Measurements from ENCODE around the gene NPR2.

The NPR2 gene

GRCh38 chr9:35822926-35823325, 31.5 kb downstream of the NPR2 start:
- Histone ChIP-seq H4K20me1 (ENCODE audit: low read depth, low read length) (no peaks in the 10 kb centered on the region), H3K4me2 (ENCODE audit: low read depth, low read length, poor library complexity, severe bottlenecking) (no peak overlapping the region), H3K27me3 (ENCODE audit: low read length) (no peaks in the 10 kb centered on the region), H2AFZ (ENCODE audit: low read depth, low read length, severe bottlenecking) (no peak overlapping the region), H3K36me3 (ENCODE audit: low read length) (no peaks in the 10 kb centered on the region), H3F3A (ENCODE audit: insufficient read depth) (no peaks in the 10 kb centered on the region), H3K9ac (ENCODE audit: low read length) (no peak overlapping the region), H3K27ac (ENCODE audit: low read depth, low read length) (no peak overlapping the region), H3K79me2 (ENCODE audit: insufficient read depth, low read length) (no peaks in the 10 kb centered on the region), H3K4me3 (ENCODE audit: insufficient read depth, low read length, poor library complexity, severe bottlenecking) (no peak overlapping the region), H3K9me3 (ENCODE audit: insufficient read depth, low read length) (no peaks in the 10 kb centered on the region), H3K9me2 (replicated peaks; ENCODE audit: insufficient read depth, low read length) (no peaks in the 10 kb centered on the region)
- TF ChIP-seq CTCF (IDR thresholded peaks at IDR 0.05; ENCODE audit: insufficient read depth, low read length, poor library complexity, severe bottlenecking) (no peak), EZH2phosphoT487 (conservative IDR thresholded peaks at IDR 0.05; ENCODE audit: low read length) (no peak)

GRCh38 chr9:35826071-35826701, 34.8 kb downstream of the NPR2 start:
- no peak for TF ChIP-seq EZH2phosphoT487 (conservative IDR thresholded peaks at IDR 0.05; ENCODE audit: low read length)
- TF ChIP-seq CTCF (IDR thresholded peaks at IDR 0.05; ENCODE audit: insufficient read depth, low read length, poor library complexity, severe bottlenecking), result peak; percentile 97
- H3K27me3 ChIP-seq (ENCODE audit: low read length), result no peaks in the 10 kb centered on the region
- H4K20me1 ChIP-seq (ENCODE audit: low read depth, low read length), result no peaks in the 10 kb centered on the region
- no peak overlapping the region for H3K27ac ChIP-seq (ENCODE audit: low read depth, low read length)
- no peaks in the 10 kb centered on the region for H3F3A ChIP-seq (ENCODE audit: insufficient read depth)
- H3K36me3 ChIP-seq (ENCODE audit: low read length), result no peaks in the 10 kb centered on the region
- no peak overlapping the region for H3K4me3 ChIP-seq (ENCODE audit: insufficient read depth, low read length, poor library complexity, severe bottlenecking)
- no peaks in the 10 kb centered on the region for H3K9me3 ChIP-seq (ENCODE audit: insufficient read depth, low read length)
- H3K9ac ChIP-seq (ENCODE audit: low read length), result no peak overlapping the region
- H3K79me2 ChIP-seq (ENCODE audit: insufficient read depth, low read length), result no peaks in the 10 kb centered on the region
- no peak overlapping the region for H3K4me2 ChIP-seq (ENCODE audit: low read depth, low read length, poor library complexity, severe bottlenecking)
- no peaks in the 10 kb centered on the region for H3K9me2 ChIP-seq (replicated peaks; ENCODE audit: insufficient read depth, low read length)
- H2AFZ ChIP-seq (ENCODE audit: low read depth, low read length, severe bottlenecking), result peak overlapping the region; percentile 11

- TF ChIP-seq EZH2phosphoT487 (conservative IDR thresholded peaks at IDR 0.05; ENCODE audit: low read length) (no peak), CTCF (IDR thresholded peaks at IDR 0.05; ENCODE audit: insufficient read depth, low read length, poor library complexity, severe bottlenecking) (no peak)
- Histone ChIP-seq H3K4me3 (ENCODE audit: insufficient read depth, low read length, poor library complexity, severe bottlenecking) (no peak overlapping the region), H3K9me2 (replicated peaks; ENCODE audit: insufficient read depth, low read length) (no peaks in the 10 kb centered on the region), H4K20me1 (ENCODE audit: low read depth, low read length) (no peaks in the 10 kb centered on the region), H3K79me2 (ENCODE audit: insufficient read depth, low read length) (no peaks in the 10 kb centered on the region), H3K4me2 (ENCODE audit: low read depth, low read length, poor library complexity, severe bottlenecking) (no peak overlapping the region), H2AFZ (ENCODE audit: low read depth, low read length, severe bottlenecking) (no peak overlapping the region), H3K27ac (ENCODE audit: low read depth, low read length) (no peak overlapping the region), H3K9ac (ENCODE audit: low read length) (no peak overlapping the region), H3K9me3 (ENCODE audit: insufficient read depth, low read length) (no peaks in the 10 kb centered on the region), H3K36me3 (ENCODE audit: low read length) (no peaks in the 10 kb centered on the region), H3F3A (ENCODE audit: insufficient read depth) (no peaks in the 10 kb centered on the region), H3K27me3 (ENCODE audit: low read length) (no peaks in the 10 kb centered on the region)
Observed at GRCh38 chr9:35827486-35827885, 36.1 kb downstream of the NPR2 start.
